M059J (cell line): ENCODE data around the gene FTSJ1. TPM values are rescaled to one million over a fixed set of nuclear protein-coding genes. Genes with fewer than 3 reads are reported as not detected.
"Not testable (repeated sequence)": the region's sequence is repeated elsewhere in the genome, so short reads cannot be mapped to it uniquely, and the experiment has no call there.

Source experiments
- DNase-seq: peaks from one replicate; pipeline ENCODE4 v3.0.0-alpha.2; 2012; ENCODE audit warnings: low read depth
- total RNA-seq: library from RNA; depleted of rRNA; stranded (reverse); fragments of >200 nt; shearing (Covaris generic); gene quantifications from 2 replicates; pipeline ENCODE4 v1.2.3, GENCODE V29; 2014; rRNA removed

FTSJ1 gene, protein sequence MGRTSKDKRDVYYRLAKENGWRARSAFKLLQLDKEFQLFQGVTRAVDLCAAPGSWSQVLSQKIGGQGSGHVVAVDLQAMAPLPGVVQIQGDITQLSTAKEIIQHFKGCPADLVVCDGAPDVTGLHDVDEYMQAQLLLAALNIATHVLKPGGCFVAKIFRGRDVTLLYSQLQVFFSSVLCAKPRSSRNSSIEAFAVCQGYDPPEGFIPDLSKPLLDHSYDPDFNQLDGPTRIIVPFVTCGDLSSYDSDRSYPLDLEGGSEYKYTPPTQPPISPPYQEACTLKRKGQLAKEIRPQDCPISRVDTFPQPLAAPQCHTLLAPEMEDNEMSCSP
- total RNA-seq = 107 and 123 TPM in 2 replicates

DNA sequence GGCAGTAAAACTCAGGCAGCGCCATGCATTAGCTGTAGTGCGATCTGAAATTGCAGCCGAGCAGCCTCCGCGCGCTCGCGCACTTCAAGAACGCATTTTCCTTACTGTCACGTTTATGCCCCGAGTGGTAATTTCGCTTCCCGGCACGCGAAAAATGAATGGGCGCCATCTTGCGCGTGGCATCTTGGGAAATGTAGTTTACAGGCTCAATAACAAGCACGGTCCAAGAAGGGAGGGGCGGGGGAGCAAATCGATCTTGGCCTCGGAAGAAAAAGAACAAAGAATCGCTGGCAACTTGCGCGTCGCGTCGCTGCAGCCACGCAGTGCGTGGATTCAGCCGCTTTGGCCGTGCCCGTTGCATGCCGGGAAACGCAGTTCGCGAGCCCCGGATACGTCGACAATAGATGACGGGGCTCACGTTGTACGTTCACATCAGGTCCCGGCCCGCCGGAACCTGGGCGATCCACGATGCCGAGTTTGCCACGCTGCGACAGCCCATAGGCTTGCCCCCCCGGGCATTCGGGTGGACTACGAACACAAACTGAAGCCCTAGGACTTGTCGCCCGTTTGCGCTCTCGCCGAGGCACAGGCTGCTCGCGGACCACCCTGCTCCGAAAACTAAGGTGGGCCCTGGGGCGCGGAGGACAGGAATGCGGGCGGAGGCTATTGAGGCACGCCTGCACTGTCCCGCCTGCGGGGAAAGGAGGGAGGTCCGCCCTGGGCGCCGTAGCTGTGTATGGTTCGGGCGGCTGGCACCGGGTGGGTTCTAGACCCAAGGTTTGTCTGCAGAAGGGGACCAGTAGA, at the start of gene FTSJ1:
FTSJ1 (plus strand) TSS at position 426 of the 804 bp plus-strand sequence. CDS start 1,849 bp downstream, outside the sequence.
- peak; percentile 93 for DNase-seq

DNA sequence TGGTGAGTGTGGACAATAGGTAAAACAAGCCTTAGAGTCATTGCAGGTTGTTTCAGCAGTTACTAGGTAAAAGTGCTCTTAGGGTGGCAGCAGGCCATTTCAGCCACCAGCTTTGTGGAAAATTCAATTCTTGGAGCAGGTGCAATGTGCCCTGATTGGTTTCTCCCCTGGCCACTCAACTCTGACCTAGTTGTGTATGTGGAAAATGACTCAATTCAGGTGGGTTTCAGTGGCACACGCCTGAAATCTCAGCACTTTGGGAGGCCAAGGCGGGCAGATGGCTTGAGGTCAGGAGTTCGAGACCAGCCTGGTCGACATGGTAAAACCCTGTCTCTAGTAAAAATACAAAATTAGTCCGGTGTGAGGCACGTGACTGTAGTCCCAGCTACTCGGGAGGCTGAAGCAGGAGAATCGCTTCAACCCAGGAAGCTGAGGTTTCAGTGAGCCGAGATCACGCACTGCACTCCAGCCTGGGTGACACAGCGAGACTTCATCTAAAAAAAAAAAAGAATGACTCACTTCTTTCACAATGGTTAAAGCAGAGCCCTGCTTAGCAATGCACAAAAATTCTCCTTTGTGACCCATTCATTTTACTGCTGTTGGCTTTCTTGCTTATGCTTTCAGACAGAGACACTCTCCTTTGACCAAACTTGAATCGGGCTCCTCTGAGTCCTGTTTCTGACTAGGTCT, 48.8 kb upstream of the FTSJ1 start:
- not testable (repeated sequence) for DNase-seq

DNA sequence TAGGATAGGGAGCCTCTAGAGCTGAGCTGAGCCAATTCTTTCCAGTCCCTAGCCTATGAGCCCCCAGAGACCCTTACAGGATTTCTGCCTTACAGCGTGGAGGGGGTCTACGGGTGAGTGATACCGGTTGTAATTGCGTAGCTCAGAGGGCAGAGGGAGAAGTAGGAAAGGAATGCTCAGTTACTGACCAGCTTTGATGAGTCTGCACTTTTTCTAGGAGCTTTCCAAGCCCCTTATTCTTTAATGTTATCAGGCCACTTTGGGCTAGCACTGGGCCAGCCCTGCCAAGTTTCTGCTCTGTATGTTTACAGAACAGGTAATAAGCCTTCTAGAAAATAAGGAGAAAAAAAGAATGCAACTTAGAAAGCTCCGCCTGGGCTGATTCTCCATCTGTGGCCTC, 46.4 kb upstream of the FTSJ1 start:
- not testable (repeated sequence) for DNase-seq

DNA sequence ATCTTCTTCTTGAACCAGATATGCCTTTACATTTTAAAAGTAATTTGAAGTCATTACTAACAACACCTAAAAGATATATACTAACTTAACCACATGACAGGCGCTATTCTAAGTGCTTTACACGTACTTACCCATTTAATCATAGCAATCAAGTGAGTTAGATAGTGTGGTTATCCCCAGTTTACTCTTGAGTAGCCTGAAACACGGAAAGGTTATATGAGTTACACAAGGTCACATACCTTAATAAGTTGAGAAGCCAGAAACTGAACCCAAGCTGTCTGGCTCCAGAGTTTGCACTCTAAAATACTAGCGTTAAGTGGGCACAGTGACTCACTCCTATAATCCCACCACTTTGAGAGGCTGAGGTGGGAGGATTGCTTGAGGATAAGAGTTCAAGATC, 45.8 kb upstream of the FTSJ1 start:
- DNase-seq = peak; percentile 60

DNA sequence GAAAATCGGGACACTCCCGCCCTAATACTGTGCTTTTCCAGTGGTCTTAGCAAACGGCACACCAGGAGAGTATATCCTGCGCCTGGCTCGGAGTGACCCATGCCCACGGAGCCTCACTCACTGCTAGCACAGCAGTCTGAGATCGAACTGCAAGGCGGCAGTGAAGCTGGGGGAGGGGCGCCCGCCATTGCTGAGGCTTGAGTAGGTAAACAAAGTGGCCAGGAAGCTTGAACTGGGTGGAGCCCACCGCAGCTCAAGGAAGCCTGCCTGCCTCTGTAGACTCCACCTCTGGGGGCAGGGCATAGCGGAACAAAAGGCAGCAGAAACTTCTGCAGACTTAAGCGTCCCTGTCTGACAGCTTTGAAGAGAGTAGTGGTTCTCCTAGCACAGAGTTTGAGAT, 42.3 kb upstream of the FTSJ1 start:
- DNase-seq = not testable (repeated sequence)

DNA sequence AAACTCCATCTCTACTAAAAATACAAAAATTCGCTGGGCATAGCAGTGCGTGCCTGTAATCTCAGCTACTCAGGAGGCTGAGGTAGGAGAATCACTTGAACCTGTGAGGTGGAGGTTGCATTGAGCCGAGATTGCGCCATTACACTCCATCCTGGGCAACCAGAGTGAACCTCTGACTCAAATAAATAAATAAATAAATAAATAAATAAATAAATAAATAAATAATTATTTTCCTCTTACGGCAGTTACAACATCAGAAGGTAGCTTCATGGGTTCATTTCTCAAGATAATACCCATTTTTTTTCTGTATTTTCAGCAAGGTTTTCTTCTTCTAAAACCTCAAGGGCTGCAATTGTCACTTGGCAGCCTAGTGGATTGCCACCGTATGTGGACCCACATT, 28.8 kb upstream of the FTSJ1 start:
- DNase-seq = not testable (repeated sequence)

DNA sequence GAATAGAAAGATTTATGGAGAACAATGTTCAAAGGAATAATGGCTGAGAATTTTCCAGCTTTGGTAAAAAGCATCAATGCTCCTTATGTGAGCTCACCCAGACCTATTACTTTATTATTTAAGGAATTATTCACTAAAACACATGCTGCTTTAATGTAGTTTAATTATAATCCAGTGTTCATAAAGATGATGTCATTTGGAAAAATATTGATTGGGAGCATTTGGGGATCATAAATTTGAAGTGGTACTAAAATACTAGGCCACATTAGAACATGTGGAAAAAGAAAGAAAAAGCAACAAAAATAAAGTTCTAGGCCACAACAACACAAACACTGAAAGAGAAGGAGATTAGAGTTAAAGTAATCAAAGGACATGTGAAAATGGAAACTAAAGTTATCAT, 25.9 kb upstream of the FTSJ1 start:
- DNase-seq = no peak

DNA sequence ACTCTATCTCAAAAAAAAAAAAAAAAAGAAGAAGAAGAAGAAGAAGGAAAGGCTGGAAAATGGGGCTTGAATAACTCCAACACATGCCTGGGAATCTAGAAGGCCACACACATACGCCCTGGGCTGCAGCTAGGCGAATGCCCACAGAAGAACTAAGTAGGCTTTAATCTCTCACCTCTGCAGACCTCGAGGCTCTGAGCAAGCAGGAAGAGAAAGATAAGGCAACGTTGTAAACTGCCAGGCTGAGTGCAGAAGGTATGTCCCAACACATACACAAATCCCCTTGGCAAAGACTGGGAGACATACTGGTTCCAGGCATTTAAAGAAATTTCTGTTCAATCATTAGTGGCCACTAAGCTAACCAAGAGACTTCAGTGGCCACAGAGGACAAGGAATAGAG, 24.3 kb upstream of the FTSJ1 start:
- no peak for DNase-seq

DNA sequence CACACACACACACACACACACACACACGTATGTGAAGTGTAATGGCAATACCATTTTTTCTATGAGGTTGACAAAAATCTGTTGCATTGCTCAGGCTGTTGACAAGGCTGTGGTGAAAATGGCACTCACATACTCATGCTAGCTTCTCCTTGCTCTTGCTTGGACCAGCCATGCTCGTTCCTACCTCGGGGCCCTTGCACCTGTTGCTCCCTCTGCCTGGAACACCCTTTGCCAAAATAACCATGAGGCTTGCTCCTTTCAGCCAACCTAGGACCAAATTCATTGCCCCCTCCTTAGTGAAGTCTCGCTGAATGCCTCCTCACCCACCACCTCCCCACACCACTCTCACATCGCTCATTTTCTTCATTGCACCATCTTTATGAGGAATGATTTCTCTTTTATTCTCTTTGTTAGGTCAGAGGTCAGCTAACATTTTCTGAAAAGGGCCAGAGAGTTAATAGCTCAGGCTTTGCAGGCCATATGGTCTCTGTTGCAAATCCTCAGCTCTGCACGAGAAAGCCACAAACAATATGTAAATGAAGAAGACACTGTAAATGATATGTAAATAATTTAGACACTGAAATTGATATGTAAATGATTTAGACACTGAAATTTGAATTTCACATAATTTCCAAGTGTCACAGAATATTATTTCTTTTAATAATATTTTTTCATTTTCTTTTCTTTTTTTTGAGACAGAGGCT, 19.2 kb upstream of the FTSJ1 start:
- no peak for DNase-seq

DNA sequence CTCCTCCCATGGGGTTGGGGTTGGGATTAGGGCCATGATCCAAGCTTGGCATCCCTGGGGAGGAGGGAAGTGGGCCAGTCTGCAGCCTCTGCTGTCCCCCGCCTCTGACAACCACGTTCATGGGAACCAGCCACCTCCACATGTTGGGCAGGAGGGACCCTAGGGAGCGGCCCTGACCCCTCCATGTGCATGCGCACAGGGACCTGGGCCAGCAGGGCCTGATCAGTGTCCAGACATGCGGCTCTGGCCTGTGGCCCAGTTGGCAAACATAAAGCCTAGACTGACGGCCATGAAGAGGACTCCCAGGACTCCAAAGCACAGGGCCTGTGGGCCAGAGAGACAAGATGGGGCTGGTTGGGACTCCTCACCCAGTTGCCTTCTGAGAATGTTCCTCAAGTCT, 17.3 kb upstream of the FTSJ1 start:
- no peak for DNase-seq

DNA sequence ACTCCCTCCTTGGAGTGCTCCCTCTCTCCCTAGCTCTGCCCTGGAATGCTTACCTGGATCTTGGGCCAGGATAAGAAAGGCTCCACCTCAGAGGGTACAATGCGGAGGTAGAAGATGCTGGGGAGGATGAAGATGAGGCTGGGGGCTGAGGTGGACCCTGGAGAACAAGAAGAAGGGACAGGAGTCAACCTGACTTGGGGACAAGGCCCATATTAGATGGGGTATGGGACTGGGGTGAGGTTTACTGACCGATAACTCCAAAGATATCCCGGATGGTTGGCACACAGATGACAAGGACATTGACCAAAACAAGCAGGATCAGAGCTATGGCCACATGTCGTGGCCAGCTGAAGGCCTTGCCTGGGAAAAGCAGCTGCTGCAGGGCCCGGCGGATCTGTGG, 16.5 kb upstream of the FTSJ1 start:
- DNase-seq = no peak

DNA sequence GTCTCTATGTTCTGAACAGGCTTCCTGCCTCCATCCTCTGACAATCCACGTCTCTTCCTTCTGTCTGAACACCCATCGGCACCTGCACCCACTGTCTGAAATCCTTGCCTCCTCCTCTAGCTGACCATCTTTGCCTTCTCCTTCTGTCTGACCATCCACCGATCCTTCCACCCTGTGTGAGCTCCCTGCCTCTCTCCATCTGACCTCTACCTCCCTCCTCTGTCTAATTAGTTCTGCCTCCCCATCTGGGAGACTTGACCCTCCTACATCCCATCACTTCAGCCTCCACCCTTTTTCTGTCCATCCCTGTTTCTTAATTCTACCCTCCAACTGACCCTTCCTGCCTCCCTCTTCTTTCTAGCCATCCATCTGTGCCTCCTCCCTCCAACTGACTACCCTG, 16.0 kb upstream of the FTSJ1 start:
- no peak for DNase-seq

DNA sequence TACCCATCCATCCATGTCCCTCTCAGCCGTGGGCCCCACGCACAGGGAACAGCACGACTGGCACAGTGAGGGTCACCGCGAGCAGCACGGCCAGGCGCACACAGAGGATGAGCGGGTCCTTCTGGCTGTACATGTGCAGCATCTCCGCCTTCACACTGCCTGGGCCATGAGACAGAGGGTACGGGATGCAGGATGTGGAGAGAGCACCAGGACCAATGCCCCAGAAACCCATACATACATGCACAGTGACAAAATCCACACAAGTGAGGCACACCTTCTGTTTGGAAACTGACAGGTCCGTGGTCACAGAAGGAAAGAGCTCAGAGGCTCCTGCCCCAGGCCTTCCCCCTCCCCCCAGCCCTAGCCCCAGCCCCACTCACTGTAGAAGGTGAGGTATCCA, 15.4 kb upstream of the FTSJ1 start:
- DNase-seq = no peak

DNA sequence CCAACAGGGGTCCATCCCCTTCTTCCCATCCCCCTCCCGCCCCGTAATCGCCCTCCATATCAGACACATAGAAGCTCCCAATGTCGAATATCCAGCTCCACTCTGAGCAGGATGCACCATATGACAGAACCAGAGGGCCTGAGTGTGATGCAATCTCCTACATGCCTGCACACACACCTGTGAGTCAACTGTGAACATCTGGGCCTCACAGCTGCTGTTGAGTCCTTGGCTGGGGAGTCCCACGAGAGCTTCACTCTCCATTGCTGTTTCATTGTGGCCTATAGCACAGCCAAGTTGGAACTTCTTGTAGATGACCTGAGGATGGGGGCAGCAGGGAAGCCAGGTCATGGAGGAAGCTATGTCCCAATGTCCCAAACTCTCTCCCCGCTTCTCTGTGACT, 14.2 kb upstream of the FTSJ1 start:
- DNase-seq = no peak

DNA sequence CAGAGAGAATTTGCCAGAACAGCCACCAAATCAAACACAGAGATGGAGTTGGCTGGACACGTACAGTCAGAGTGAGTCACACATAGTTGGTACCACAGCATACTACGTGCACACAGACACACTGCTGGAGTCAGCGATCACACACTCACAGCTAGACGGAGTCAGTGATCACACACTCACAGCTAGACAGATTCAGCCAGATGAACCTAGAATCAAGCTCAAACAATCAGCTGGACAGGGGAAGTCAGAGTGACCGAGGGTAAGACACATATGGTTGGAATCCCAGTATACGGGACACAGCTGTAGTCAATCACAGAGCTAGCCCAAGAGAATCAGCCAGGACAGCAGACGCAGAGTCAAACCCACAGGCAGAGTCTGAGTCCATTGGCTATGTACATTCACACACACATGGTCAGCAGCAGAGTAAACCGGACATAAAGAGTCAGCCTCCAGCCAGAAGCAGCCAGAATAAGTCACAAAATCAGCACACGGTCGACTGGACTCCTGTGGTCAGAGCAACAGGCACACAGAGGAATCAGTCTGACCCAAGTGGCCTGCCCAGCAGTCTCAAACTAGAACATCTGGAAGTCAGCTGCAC, 10.6 kb upstream of the FTSJ1 start:
- peak; percentile 85 for DNase-seq

DNA sequence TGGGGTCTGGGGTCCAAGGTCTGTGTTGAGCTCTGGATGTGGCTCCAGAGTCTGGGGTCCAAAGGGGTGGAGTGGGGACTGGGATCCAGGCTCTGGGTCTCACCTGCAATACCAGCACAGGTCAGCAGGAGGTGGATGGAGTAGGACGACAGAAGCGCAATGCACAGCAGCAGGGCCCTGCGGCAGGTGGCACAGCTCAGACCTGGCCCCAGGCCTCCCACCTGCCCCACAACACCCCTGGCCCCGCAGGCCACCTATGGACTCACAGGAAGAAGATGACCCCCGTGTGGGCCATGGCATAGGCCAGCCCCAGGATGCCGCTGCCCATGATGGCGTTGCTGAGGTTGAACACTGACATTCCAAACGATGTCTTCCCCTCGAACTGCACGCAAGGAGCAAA, 9.3 kb upstream of the FTSJ1 start:
- no peak for DNase-seq

DNA sequence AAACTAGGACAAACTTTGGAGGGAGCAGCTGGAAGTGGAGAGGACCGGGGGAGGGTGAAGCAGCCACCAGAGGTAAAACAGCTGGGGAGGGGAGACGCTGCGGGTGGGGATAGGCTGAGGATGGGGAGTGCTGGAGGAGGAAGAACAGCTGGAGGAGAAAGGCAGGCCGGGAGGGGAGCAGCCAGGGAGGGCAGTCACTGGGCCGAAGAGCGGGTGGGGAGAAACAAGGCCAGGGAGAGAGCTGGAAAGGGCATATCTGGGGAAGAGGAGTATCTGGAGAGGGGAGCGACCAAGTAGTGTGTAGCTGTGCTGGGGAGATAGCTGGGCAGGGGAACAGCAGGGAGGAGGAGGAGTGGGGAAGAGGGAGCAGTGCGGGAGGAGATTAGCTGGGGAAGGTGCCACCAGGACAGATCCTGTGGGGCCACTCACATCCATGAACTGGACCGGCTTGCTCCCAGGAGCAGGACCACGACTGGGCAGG, 8.7 kb upstream of the FTSJ1 start:
- no peak for DNase-seq

DNA sequence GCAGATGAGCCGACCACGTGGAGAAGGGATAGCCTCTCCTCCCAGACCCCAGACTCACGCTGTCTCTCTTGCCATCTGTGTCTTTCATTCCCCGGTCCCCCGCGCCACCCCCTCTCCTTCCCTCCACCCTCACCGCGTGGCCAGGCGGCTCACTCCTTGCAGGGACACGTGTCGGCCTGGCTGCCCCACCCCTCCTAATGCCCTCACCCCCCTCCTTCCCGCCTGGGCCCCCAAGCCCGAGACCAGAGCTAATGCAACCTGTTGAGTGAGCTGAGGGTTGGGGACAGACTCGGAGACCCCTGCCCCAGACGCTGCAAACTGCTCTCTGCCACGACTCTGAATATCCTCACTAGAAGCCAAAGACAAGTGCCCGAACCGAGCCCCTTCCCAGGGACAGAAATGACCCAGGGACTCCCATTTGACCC, 7.7 kb upstream of the FTSJ1 start:
- DNase-seq = no peak

DNA sequence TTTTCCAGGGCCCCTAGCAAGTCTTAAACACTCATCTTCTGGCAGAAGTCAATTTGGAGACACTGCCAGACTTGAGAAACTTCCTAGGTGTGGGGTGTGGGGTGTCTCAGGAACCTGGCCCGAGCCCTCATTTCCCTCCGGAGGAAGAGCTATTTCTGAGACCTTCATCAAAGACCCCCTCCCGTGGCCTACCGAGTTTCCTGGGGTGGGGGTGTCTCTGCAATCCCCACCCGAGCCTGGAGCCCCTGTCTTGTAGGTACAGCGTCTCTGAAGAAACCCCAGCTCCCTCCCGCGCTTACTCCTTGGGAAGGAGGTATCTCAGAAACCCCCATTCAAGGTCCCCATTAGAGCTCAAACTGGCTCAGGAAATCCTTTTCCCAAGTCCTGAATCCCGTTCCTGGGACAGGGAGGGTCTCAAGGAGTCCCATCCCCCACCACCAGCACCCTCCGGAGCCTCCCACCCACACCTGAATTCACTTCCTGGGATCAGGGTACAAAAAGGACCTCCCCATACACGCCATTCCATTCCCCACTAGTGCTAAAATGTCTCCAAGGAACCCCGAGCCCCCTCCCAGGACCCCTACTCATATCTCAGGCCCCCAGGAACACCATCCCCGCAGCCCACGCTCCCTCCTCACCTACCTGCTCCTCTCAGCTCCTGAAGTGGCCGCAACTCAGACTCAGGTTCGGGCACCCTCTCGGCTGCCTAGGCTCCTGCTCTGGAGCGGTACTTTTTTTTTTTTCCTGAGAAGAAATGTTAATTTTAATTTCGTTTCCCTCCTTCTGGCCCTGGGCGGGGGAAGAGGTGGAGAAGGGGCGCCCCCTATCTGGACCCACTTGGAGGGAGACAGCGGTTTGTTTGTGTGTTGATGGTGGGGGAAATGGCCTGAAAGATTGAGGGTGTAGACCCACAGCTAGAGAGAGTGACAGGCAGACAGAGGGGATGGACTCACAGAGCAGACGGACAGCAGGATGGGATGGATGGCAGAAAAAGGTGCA, 7.0 kb upstream of the FTSJ1 start:
- DNase-seq = no peak
